ENCODE results near the gene STRN.
"Not testable (repeated sequence)": the region's sequence is repeated elsewhere in the genome, so short reads cannot be mapped to it uniquely, and the experiment has no call there.

STRN gene

DNA sequence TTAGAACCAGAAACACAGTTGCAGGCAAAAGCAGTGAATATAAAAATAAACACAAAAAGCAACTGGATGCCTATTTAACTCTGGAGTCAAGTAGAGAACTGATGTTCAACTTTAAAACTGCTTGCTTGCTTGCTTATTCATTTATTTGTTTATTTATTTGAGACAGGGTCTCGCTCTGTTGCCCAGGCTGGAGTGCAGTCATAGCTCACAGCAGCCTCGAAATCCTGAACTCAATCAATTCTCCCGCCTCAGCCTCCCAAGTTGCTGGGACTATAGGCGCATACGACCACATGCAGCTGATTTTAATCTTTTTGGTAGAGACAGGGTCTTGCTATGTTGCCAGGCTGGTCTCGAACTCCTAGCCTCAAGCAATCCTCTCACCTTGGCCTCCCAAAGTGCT, 34.6 kb downstream of the STRN start:
- H3K9ac ChIP-seq (ENCODE audit: low read depth, low read length); H3K4me1 ChIP-seq (ENCODE audit: control insufficient read depth, insufficient read depth, low read length); H3K36me3 ChIP-seq (ENCODE audit: control insufficient read depth, insufficient read depth, low read length); H3K27ac ChIP-seq (ENCODE audit: low read depth, low read length); H3K4me3 ChIP-seq (ENCODE audit: low read depth, low read length); H3K27me3 ChIP-seq (ENCODE audit: control insufficient read depth, insufficient read depth, low read length); H3K9me3 ChIP-seq (ENCODE audit: control insufficient read depth, insufficient read depth, low read length): not testable (repeated sequence)

- peaks cover 14% of the 10 kb centered on the region; the same call in 1 of the 2 replicates for H3K4me1 ChIP-seq (ENCODE audit: control insufficient read depth, insufficient read depth, low read length)
Measured at GRCh38 chr2:36930787-36931410, 35.4 kb downstream of the STRN start.

DNA sequence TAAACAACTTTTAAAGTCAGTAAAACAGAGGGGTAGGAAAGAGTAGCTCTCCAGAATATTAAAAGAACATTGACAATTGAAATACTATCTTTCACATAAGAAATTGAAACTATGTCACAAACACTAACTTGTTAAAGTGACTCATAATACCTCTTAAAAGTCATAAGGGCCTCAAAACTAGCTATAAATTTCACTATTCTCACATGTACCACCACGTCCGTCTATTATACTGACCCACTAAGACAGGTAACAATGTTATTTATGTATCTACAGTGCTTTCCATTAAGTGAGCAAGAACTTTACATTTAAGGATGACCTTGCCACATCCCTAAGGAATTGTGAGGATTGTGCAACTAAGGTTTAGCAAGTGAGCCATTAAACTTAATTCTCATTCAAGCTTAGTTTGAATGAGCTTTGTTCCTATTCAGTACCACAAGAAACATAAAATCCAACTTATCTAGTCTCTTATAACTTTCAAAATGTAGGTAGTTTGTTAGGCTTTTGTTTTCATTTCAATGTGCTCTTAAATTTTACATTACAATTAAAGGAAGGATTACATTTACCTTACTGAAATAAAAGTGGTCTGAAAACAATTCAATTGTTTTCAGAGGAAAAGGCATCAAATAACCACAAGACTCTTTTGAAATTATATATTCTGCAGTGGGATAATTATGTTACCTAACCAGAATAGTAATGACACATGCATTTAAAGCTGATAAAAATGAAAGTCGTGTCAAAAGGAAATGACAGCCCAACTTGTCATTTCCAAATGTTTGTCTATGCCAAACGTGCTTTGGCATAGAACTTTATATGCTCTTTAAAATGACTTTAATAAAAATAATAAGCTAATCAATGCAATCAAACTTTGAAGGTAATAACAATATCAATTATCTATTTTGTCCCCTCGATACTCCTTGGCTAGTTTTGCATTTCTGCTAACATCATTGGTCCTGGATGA, 39.9 kb downstream of the STRN start:
- not testable (repeated sequence) for H3K9me3 ChIP-seq (ENCODE audit: control insufficient read depth, insufficient read depth, low read length); H3K27me3 ChIP-seq (ENCODE audit: control insufficient read depth, insufficient read depth, low read length)
- peak overlapping the region; percentile 7; the same call in 1 of the 2 replicates for H3K4me3 ChIP-seq (ENCODE audit: low read depth, low read length)

More at GRCh38 chr2:36930787-36931410, 35.4 kb downstream of the STRN start:
- not testable (repeated sequence) for H3K27me3 ChIP-seq (ENCODE audit: control insufficient read depth, insufficient read depth, low read length); H3K9ac ChIP-seq (ENCODE audit: low read depth, low read length); H3K27ac ChIP-seq (ENCODE audit: low read depth, low read length); H3K9me3 ChIP-seq (ENCODE audit: control insufficient read depth, insufficient read depth, low read length); H3K4me3 ChIP-seq (ENCODE audit: low read depth, low read length); H3K36me3 ChIP-seq (ENCODE audit: control insufficient read depth, insufficient read depth, low read length)

DNA sequence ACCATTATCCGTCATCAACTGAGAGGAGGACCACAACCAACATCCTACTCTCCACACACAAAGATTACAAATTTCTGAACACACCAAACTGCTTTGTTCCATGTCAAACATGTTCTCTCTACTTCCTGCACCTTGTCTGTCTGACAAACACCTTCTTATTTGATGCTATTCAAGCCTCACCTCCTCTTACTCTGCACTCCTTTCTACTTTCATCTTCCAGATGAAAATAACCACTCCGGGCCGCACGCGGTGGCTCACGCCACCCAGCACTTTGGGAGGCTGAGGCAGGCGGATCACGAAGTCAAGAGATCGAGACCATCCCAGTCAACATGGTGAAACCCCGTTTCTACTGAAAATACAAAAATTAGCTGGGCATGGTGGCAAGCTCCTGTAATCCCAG, 43.7 kb downstream of the STRN start:
- H3K4me3 ChIP-seq (ENCODE audit: low read depth, low read length); H3K27ac ChIP-seq (ENCODE audit: low read depth, low read length); H3K27me3 ChIP-seq (ENCODE audit: control insufficient read depth, insufficient read depth, low read length); H3K36me3 ChIP-seq (ENCODE audit: control insufficient read depth, insufficient read depth, low read length); H3K9ac ChIP-seq (ENCODE audit: low read depth, low read length); H3K9me3 ChIP-seq (ENCODE audit: control insufficient read depth, insufficient read depth, low read length): not testable (repeated sequence)
- H3K4me1 ChIP-seq (ENCODE audit: control insufficient read depth, insufficient read depth, low read length) = peaks cover 23% of the 10 kb centered on the region

More for the DNA sequence above, 39.9 kb downstream of the STRN start:
- H3K4me1 ChIP-seq (ENCODE audit: control insufficient read depth, insufficient read depth, low read length) = peaks cover 15% of the 10 kb centered on the region; the same call in 1 of the 2 replicates
- not testable (repeated sequence) for H3K36me3 ChIP-seq (ENCODE audit: control insufficient read depth, insufficient read depth, low read length); H3K9ac ChIP-seq (ENCODE audit: low read depth, low read length)
- H3K27ac ChIP-seq (ENCODE audit: low read depth, low read length) = peak overlapping the region; percentile 65

DNA sequence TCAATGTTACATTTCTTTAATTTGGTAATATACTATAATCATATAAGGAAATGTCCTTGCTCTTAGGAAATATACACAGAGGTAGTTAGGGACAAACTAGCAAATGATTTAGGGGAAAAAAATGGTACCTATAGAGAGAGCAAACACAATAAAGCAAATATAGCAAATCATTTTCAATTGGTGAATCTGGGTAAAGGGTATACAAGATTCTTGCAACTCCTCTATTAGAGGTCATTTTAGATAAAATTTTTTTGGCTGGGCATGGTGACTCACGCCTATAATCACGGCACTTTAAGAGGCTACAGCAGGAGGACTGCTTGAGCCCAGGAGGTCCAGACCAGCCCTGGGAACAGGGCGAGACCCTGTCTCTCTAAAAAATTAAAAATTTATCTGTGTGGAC, 44.4 kb downstream of the STRN start:
- Histone ChIP-seq H3K4me3 (ENCODE audit: low read depth, low read length) (no peak overlapping the region), H3K27me3 (ENCODE audit: control insufficient read depth, insufficient read depth, low read length) (no peaks in the 10 kb centered on the region), H3K36me3 (ENCODE audit: control insufficient read depth, insufficient read depth, low read length) (no peaks in the 10 kb centered on the region), H3K27ac (ENCODE audit: low read depth, low read length) (no peak overlapping the region), H3K9me3 (ENCODE audit: control insufficient read depth, insufficient read depth, low read length) (no peaks in the 10 kb centered on the region), H3K4me1 (ENCODE audit: control insufficient read depth, insufficient read depth, low read length) (peaks cover 23% of the 10 kb centered on the region), H3K9ac (ENCODE audit: low read depth, low read length) (no peak overlapping the region)

DNA sequence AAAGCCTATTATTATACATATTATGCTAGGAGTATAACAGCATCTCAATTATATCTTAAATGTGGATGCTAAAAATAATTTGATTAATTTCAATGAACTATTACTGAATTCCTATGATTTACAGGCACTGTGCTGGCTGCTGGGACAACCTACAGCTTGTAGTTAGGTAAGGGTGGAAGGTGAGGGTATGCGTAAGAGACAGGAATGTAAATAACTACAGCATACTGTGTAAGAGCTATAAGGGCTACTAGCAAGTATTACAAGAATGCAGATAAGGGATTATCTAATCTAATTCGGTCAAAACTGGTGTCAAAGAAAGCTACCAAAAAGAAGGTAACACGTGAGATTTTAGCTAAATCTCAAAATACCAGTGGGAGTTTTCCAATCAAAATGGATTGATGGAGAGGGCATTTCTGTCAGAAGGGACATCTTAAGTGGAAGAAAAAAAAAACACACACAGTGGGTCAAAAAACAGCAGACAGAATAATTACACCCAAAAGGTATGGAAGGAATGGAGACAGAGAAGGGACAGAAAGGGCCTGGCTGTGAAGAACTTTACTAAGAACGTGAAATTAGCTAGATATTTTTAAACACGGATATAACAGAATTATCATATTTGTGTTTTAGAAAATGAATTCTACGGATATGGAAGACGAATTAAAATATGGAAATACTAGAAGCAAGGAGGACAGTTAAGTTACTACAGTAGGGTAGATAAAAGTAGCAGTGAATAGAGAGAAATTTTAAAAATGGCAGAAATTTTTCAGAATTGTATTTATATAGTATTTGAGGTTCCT, 47.1 kb downstream of the STRN start:
- Histone ChIP-seq H3K9me3 (ENCODE audit: control insufficient read depth, insufficient read depth, low read length) (no peaks in the 10 kb centered on the region), H3K36me3 (ENCODE audit: control insufficient read depth, insufficient read depth, low read length) (peaks cover 9% of the 10 kb centered on the region), H3K27ac (ENCODE audit: low read depth, low read length) (peak overlapping the region; percentile 69), H3K9ac (ENCODE audit: low read depth, low read length) (no peak overlapping the region), H3K4me3 (ENCODE audit: low read depth, low read length) (no peak overlapping the region), H3K4me1 (ENCODE audit: control insufficient read depth, insufficient read depth, low read length) (peaks cover 13% of the 10 kb centered on the region), H3K27me3 (ENCODE audit: control insufficient read depth, insufficient read depth, low read length) (no peaks in the 10 kb centered on the region)

DNA sequence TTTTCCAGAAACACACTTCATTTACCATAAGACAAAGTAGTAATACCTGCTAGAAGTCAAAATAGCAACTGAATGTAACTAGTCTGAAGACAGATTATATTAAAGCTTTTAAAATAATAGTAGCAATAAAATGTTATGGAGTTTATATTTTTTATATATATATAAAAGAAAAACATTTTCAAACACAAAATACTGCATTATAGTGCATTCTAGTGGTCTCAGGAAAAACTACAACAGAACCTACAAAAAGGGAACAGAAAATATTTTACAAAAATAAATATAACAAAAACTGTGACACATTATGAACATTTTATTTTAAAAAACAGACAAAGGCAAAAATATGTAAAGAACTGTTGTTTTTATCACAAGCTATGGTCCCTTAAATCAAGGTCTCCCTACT, 48.0 kb downstream of the STRN start:
- Histone ChIP-seq H3K36me3 (ENCODE audit: control insufficient read depth, insufficient read depth, low read length) (peaks cover 9% of the 10 kb centered on the region), H3K9ac (ENCODE audit: low read depth, low read length) (no peak overlapping the region), H3K27me3 (ENCODE audit: control insufficient read depth, insufficient read depth, low read length) (no peaks in the 10 kb centered on the region), H3K9me3 (ENCODE audit: control insufficient read depth, insufficient read depth, low read length) (no peaks in the 10 kb centered on the region), H3K4me1 (ENCODE audit: control insufficient read depth, insufficient read depth, low read length) (peaks cover 13% of the 10 kb centered on the region), H3K4me3 (ENCODE audit: low read depth, low read length) (no peak overlapping the region), H3K27ac (ENCODE audit: low read depth, low read length) (peak overlapping the region; percentile 69)

GRCh38 chr2:36915627-36916026, 50.7 kb downstream of the STRN start:
- H3K9me3 ChIP-seq (ENCODE audit: control insufficient read depth, insufficient read depth, low read length) = no peaks in the 10 kb centered on the region
- no peak overlapping the region for H3K9ac ChIP-seq (ENCODE audit: low read depth, low read length)
- H3K27ac ChIP-seq (ENCODE audit: low read depth, low read length) = no peak overlapping the region
- peaks cover 15% of the 10 kb centered on the region for H3K4me1 ChIP-seq (ENCODE audit: control insufficient read depth, insufficient read depth, low read length)
- peaks cover 9% of the 10 kb centered on the region for H3K36me3 ChIP-seq (ENCODE audit: control insufficient read depth, insufficient read depth, low read length)
- no peaks in the 10 kb centered on the region for H3K27me3 ChIP-seq (ENCODE audit: control insufficient read depth, insufficient read depth, low read length)
- no peak overlapping the region for H3K4me3 ChIP-seq (ENCODE audit: low read depth, low read length)

DNA sequence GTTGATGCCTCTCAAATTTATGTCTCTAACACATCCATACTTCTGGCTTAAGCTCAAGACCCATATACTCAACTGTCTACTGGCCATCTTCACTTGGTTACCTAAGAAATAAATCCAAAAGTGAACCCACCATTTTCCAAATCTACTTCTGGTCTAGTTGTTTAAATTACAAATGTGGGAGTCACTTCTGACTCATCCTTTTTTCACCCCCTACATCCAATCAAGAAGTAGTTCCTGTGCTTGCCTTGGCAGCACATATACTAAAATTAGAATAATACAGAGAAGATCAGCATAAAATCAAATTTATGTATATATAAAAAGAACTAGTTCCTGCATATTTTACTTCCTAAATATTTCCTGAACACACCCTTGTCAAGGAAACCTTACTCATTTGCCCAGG, 53.6 kb downstream of the STRN start:
- Histone ChIP-seq H3K27ac (ENCODE audit: low read depth, low read length) (no peak overlapping the region), H3K36me3 (ENCODE audit: control insufficient read depth, insufficient read depth, low read length) (peaks cover 9% of the 10 kb centered on the region), H3K4me1 (ENCODE audit: control insufficient read depth, insufficient read depth, low read length) (0 out of 2 replicates have a peak, but pooled peaks cover 8% of the 10 kb centered on the region), H3K27me3 (ENCODE audit: control insufficient read depth, insufficient read depth, low read length) (no peaks in the 10 kb centered on the region), H3K9ac (ENCODE audit: low read depth, low read length) (no peak overlapping the region), H3K4me3 (ENCODE audit: low read depth, low read length) (no peak overlapping the region), H3K9me3 (ENCODE audit: control insufficient read depth, insufficient read depth, low read length) (no peaks in the 10 kb centered on the region)

- no peak overlapping the region for H3K27ac ChIP-seq (ENCODE audit: low read depth, low read length)
- H3K4me1 ChIP-seq (ENCODE audit: control insufficient read depth, insufficient read depth, low read length) = 0 out of 2 replicates have a peak, but pooled peaks cover 8% of the 10 kb centered on the region
- no peak overlapping the region for H3K4me3 ChIP-seq (ENCODE audit: low read depth, low read length)
- no peaks in the 10 kb centered on the region for H3K9me3 ChIP-seq (ENCODE audit: control insufficient read depth, insufficient read depth, low read length)
- no peak overlapping the region for H3K9ac ChIP-seq (ENCODE audit: low read depth, low read length)
- peaks cover 9% of the 10 kb centered on the region for H3K36me3 ChIP-seq (ENCODE audit: control insufficient read depth, insufficient read depth, low read length)
- H3K27me3 ChIP-seq (ENCODE audit: control insufficient read depth, insufficient read depth, low read length) = no peaks in the 10 kb centered on the region
Measured at GRCh38 chr2:36911012-36911411, 55.3 kb downstream of the STRN start.

All from HUES48 (cell line).